HG02759 (cell line): ENCODE results near the gene INSC.
"Not testable (repeated sequence)": the region's sequence is repeated elsewhere in the genome, so short reads cannot be mapped to it uniquely, and the experiment has no call there.

Experiments used
- ATAC-seq: cut with Tn5 transposase; IDR thresholded peaks from one replicate; pipeline ENCODE4 v1.9.1; 2021; ENCODE audit warnings: mild to moderate bottlenecking, moderate library complexity; ENCODE audit not compliant: unreplicated experiment

INSC gene, protein sequence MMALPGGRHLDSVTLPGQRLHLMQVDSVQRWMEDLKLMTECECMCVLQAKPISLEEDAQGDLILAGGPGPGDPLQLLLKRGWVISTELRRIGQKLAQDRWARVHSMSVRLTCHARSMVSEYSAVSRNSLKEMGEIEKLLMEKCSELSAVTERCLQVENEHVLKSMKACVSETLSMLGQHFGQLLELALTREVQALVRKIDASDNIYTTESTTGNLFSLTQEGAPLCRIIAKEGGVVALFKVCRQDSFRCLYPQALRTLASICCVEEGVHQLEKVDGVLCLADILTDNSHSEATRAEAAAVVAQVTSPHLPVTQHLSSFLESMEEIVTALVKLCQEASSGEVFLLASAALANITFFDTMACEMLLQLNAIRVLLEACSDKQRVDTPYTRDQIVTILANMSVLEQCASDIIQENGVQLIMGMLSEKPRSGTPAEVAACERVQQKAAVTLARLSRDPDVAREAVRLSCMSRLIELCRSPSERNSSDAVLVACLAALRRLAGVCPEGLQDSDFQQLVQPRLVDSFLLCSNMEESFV

GRCh38 chr11:15114501-15115475 lies at the start of gene INSC:
TSS of gene INSC (plus strand) at chr11:15114923. CDS start at chr11:15149175, 34,252 bp downstream.
- no peak for ATAC-seq

DNA sequence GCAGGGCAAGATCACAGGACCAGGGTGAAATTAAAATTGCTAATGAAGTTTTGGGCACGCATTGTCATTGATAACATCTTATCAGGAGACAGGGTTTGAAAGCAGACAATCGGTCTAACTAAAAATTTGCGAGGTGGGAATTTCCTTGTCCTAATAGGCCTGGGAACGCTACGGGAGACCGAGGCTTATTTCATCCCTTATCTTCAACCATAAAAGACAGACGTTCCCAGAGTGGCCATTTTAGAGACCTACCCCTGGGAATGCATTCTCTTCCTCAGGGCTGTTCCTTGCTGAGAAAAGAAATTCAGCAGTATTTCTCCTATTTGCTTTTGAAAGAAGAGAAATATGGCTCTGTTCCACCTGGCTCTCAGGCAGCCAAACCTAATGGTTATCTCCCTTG lies 45.0 kb upstream of the INSC start:
- not testable (repeated sequence) for ATAC-seq

DNA sequence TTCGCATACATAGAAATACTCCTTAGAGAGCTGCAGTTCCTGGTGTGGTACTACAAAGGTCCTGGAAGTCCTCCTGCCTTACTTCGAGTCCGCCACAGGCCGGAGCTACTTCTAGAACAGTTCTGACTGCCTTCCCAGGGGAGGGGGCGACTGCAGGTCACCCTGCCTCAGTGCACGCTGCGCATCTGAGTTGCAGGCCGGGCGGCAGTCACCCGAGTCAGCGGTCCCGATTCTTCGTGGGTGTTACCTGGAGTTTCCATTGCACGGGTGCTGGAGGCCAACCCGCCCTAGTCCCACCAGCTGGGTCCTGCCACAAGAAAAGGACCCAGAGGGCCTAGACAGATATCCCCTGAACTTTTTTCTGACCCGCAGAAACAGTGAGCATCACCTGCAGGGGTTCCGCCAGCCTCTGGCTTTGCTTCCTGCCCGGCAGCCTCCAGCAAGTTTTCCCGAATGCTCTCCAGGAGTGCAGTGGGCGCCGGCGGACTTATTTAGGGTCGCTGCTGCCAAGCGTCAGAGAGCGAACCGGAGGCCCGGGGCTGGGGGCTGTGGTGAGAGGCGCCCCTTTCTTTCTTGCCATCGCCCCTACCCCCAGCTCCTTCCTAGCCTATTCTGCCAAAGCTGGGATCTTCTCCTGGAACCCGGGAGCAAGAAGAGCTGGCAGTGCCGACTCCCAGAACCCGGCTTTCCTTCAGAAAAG lies 43.0 kb upstream of the INSC start:
- ATAC-seq, result no peak

GRCh38 chr11:15072551-15073143 lies 42.1 kb upstream of the INSC start:
- no peak for ATAC-seq

- no peak for ATAC-seq
These were observed 41.1 kb upstream of the INSC start, which contains the start of gene CALCB for GRCh38 chr11:15073361-15074205. TSS of gene CALCB (plus strand) at chr11:15073593. CDS start at chr11:15074719, 1,126 bp downstream.

- ATAC-seq, result peak; percentile 94
These were observed 40.2 kb upstream of the INSC start for GRCh38 chr11:15074206-15075161.

- ATAC-seq, result no peak
These were observed 39.6 kb upstream of the INSC start for GRCh38 chr11:15075162-15075526.

GRCh38 chr11:15091175-15091574 lies 23.5 kb upstream of the INSC start:
- no peak for ATAC-seq

DNA sequence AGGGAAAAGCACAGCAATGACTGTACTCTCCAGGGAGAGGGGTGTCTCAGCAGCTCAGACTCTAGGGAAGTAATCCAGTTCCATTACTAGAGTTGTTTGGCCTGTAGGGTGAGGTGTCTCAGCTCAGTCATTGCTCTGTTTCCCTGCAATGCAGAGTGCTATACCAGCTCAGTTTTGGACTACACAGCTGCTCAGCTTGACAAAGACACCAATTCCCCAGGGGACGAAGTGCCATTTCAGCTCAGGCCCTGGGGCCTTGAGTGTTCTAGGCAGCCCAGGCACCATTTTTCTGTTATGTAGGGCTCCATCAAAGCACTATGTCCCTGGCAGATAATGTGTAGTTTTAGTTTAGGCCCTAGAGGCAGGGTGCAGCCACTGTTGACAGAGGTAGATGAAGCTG lies 23.1 kb upstream of the INSC start:
- no peak for ATAC-seq

DNA sequence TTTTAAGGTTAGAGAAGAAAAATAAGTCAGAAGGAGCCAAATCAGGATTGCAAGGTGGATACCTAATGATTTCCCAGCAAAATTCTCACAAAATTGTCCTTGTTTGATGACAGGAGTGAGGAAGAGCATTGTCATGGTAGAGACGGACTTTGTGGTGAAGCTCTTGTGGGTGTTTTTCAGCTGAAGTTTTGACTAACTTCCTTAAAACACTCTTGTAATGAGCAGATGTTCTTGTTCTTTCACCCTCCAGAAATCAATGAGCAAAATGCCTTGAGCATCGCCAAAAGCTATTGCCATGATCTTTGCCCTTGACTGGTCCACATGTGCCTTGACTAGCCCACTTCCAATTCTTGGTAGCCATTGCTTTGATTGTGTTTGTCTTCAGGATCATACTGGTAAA lies 21.3 kb upstream of the INSC start:
- peak; percentile 83 for ATAC-seq

DNA sequence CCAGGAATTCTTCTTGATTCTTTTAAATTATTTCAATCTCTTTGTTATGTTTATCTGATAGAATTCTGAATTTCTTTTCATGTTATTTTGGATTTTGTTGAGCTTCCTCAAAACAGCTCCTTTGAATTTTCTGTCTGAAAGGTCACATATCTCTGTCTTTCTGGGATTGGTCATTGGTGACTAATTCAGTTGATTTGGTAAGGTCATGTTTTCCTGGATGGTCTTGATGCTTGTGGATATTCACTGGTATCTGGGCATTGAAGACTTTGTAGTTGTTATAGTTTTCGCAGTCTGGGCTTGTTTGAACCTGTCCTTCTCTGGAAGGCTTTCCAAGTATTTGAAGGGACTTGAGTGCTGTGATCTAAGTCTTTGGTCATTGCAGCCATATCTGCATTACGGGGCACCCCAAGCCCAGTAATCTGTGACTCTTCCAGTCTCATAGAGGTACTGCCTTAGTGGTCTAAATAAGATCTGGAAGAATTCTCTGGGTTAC lies 18.9 kb upstream of the INSC start:
- ATAC-seq, result no peak

- no peak for ATAC-seq
These were observed 17.3 kb upstream of the INSC start for GRCh38 chr11:15097411-15097810.

GRCh38 chr11:15099267-15099666 lies 15.5 kb upstream of the INSC start:
- ATAC-seq, result no peak

GRCh38 chr11:15101072-15101709 lies 13.5 kb upstream of the INSC start:
- peak; percentile 87 for ATAC-seq

DNA sequence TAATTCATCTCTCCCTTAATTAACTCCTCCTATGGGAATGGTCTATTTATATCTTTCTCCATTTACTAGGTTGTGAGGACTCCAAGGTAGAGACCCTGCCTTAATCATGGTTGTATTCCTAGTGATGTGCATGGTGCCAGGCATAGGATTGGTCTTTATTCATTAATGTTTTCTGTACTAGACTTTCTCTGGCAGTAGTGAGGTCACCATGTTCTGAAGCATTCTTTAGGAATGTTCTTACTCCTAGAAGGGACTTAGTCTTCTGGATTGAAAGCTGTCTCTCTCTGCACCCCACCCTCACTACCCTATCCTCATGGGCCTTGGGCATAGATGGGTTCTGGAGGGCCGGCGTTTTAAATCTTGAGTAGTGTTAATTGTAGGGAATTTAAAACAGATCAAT lies 10.6 kb upstream of the INSC start:
- ATAC-seq, result no peak

DNA sequence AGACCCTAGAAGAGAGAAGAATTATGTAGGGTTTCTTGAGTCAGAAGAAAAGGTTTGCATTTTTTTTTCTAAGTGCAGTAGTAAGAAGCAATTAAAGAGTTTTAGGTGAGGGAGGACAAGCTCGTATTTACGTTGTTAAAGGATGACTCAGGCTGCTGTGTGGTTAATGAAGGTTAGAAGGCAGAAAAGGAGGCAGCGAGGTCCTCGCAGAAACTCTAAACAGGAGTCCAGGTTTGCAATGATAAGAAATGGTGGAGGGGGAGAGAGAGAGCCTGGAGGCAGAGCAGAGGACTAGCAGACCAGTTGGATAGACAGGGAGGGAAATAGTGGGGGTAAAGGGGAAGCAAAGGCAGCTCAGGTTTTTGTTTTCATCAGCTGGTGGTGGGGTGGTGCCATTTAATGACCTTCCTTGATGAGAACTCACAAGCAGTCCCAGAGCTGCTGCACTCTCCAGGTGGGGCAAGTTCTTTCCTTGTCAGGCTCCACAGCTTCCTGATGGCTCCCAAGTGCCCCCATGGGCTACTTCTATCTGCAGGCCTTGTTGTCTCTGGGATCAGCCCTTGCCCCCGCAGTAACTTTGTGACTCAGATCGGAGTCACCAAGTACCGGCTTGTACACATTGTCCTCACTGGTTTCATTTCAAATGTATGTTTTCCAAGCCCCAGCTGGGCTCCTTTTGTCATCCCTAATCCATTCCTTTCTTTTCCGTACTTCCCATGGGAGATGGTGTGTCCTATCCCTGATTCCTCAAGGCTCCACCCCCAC lies 8.3 kb upstream of the INSC start:
- no peak for ATAC-seq
